Tongue (tissue), 2 donors: ENCODE data around the gene PLCH1. TPM values are rescaled to one million over a fixed set of nuclear protein-coding genes. Genes with fewer than 3 reads are reported as not detected.

Experiments used
- DNase-seq: peaks from one replicate; pipeline ENCODE4 v3.0.0-alpha.2; 2015
- total RNA-seq: library from RNA; depleted of rRNA; stranded (reverse); fragments of >200 nt; gene quantifications from one replicate; pipeline ENCODE4 v1.2.3, GENCODE V29; 2014

PLCH1 gene
- total RNA-seq, 1 donor from 2014 or later = 3.1 TPM

- no peak for DNase-seq
Observed at GRCh38 chr3:155377071-155377470, 367.8 kb downstream of the PLCH1 start.

- DNase-seq = peak; percentile 81
Observed at GRCh38 chr3:155372281-155372680, 372.6 kb downstream of the PLCH1 start.

- DNase-seq = no peak
Observed at GRCh38 chr3:155370764-155371503, 373.9 kb downstream of the PLCH1 start.

GRCh38 chr3:155370198-155370597, 374.7 kb downstream of the PLCH1 start:
- peak; percentile 93 for DNase-seq

- DNase-seq = no peak
Observed at GRCh38 chr3:155369735-155370134, 375.1 kb downstream of the PLCH1 start.

- no peak for DNase-seq
Observed at GRCh38 chr3:155369244-155369643, 375.6 kb downstream of the PLCH1 start.

- peak; percentile 65 for DNase-seq
Observed at GRCh38 chr3:155368786-155369185, 376.1 kb downstream of the PLCH1 start.

- DNase-seq = no peak
Observed at GRCh38 chr3:155367506-155367905, 377.4 kb downstream of the PLCH1 start.

GRCh38 chr3:155365178-155365783, 379.6 kb downstream of the PLCH1 start:
- DNase-seq = no peak

GRCh38 chr3:155364492-155364891, 380.4 kb downstream of the PLCH1 start:
- no peak for DNase-seq

GRCh38 chr3:155363690-155364070, 381.2 kb downstream of the PLCH1 start:
- DNase-seq = no peak

GRCh38 chr3:155362808-155363689, 381.8 kb downstream of the PLCH1 start:
- no peak for DNase-seq

GRCh38 chr3:155360281-155360680, 384.6 kb downstream of the PLCH1 start:
- DNase-seq = no peak

GRCh38 chr3:155356594-155357370, 388.1 kb downstream of the PLCH1 start:
- no peak for DNase-seq

- no peak for DNase-seq
Observed at GRCh38 chr3:155354658-155355057, 390.2 kb downstream of the PLCH1 start.

GRCh38 chr3:155352900-155353490, 391.9 kb downstream of the PLCH1 start:
- DNase-seq = peak; percentile 74

GRCh38 chr3:155350571-155350970, 394.3 kb downstream of the PLCH1 start:
- DNase-seq = no peak

GRCh38 chr3:155347901-155348300, 397.0 kb downstream of the PLCH1 start:
- DNase-seq = no peak

- DNase-seq = no peak
Observed at GRCh38 chr3:155342344-155342743, 402.5 kb downstream of the PLCH1 start.

GRCh38 chr3:155339052-155339451, 405.8 kb downstream of the PLCH1 start:
- no peak for DNase-seq

- no peak for DNase-seq
Observed at GRCh38 chr3:155335724-155336354, 409.0 kb downstream of the PLCH1 start.
